Measurements from ENCODE around the gene SYNE3. TPM values are rescaled to one million over a fixed set of nuclear protein-coding genes. Genes with fewer than 3 reads are reported as not detected.
A peak's percentile ranks its signal among the peaks of the same experiment; 100 is the strongest.

The SYNE3 gene
- total RNA-seq, 3 donors from 2014 or later = 13.5 to 112 (median 22.0) TPM

DNA sequence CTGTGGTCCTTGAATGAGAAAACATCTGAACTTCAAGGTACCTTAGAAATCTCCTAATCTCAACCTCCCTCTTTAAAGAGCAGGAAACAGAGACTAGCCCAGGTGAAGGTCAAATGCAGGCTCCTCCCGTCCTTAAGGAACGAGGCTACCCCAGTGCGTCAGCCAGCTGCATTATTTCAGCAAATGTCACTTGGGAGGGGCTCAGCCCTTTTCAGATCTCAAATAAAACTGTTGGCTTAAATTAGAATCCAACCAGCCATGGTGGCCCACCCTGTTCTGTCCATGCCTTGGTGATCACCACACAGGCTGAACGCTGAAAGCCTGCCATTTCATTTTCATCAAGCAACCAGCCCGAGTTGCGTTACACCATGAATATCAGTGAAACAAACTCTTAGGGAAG, 7.0 kb downstream of the SYNE3 start:
- intact Hi-C loops (cut with DNase I; ENCODE audit: low total_unique reads) = no loop called here
- H3K4me1 ChIP-seq = peaks cover 19 to 22% of the 10 kb centered on the region in 2 donors
- no peaks in the 10 kb centered on the region for H3K27me3 ChIP-seq
- no peaks in the 10 kb centered on the region for H3K36me3 ChIP-seq
- TF ChIP-seq POLR2AphosphoS5 (IDR thresholded peaks at IDR 0.05) (no peak), POLR2A (IDR thresholded peaks at IDR 0.05) (no peak)
- TF ChIP-seq, protein P1, sequence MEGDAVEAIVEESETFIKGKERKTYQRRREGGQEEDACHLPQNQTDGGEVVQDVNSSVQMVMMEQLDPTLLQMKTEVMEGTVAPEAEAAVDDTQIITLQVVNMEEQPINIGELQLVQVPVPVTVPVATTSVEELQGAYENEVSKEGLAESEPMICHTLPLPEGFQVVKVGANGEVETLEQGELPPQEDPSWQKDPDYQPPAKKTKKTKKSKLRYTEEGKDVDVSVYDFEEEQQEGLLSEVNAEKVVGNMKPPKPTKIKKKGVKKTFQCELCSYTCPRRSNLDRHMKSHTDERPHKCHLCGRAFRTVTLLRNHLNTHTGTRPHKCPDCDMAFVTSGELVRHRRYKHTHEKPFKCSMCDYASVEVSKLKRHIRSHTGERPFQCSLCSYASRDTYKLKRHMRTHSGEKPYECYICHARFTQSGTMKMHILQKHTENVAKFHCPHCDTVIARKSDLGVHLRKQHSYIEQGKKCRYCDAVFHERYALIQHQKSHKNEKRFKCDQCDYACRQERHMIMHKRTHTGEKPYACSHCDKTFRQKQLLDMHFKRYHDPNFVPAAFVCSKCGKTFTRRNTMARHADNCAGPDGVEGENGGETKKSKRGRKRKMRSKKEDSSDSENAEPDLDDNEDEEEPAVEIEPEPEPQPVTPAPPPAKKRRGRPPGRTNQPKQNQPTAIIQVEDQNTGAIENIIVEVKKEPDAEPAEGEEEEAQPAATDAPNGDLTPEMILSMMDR (IDR thresholded peaks at IDR 0.05) = no peak
- H3K27ac ChIP-seq = peak overlapping the region in 1 of 2 donors; percentile 15
- DNase-seq (ENCODE audit: low spot score in 2 of 2) = no peak
- H3K9me3 ChIP-seq = no peaks in the 10 kb centered on the region
- no peak overlapping the region for H3K4me3 ChIP-seq

DNA sequence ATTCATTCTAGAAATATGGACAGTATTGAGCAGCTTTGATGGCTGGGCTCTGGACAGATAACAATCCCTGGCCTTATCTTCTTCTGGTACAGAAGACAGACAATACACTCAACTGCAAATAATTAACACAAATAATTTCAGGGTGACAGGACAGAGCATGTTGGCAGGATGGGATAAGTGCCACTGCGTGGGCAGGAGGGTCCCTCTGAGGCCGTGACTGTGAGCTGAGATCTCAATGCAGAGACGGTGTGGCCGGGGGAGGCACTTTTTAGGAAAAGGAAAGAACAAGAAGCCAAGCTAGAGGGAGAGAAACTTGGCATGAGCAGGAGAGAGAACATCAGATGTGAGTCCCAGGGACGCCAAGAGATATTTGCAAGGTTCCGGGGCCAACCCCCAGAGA, 8.1 kb downstream of the SYNE3 start:
- H3K4me3 ChIP-seq = no peak overlapping the region
- no peak for DNase-seq (ENCODE audit: low spot score in 2 of 2)
- H3K9me3 ChIP-seq = no peaks in the 10 kb centered on the region
- peak overlapping the region; percentile 62 to 89 for H3K27ac ChIP-seq
- no peaks in the 10 kb centered on the region for H3K36me3 ChIP-seq
- H3K4me1 ChIP-seq = peaks cover 19% of the 10 kb centered on the region in 2 donors
- intact Hi-C loops (cut with DNase I; ENCODE audit: low total_unique reads) = no loop called here
- no peaks in the 10 kb centered on the region for H3K27me3 ChIP-seq
- TF ChIP-seq POLR2A (IDR thresholded peaks at IDR 0.05) = no peak

DNA sequence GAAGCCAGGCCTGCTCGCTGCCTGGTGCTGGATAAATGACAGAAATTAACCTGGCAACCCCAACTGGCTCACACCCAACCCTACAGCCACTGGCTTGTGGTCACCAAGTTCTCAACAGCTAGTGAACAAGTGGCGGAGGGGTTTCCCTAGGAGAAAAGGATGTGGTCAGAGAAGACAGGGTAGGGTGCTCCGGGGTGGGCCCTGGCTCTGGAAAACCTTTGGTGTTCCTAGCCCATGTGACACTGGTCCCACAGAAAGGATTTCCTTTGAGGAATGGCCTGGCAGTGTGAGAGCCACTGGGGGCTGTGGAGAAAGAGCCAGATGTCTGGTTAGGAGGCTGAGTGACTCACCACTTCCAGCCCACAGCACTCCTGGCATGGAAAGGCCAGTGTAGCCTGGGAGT, 8.7 kb downstream of the SYNE3 start:
- TF ChIP-seq POLR2A (IDR thresholded peaks at IDR 0.05) (no peak), POLR2AphosphoS5 (IDR thresholded peaks at IDR 0.05) (no peak)
- TF ChIP-seq, protein P1 (IDR thresholded peaks at IDR 0.05) = no peak
- Histone ChIP-seq H3K9me3 (no peaks in the 10 kb centered on the region), H3K27ac (peak overlapping the region; percentile 62 to 89), H3K4me3 (peak overlapping the region in 1 of 3 donors; percentile 49), H3K36me3 (no peaks in the 10 kb centered on the region), H3K4me1 (peaks cover 19% of the 10 kb centered on the region in 2 donors), H3K27me3 (no peaks in the 10 kb centered on the region)
- intact Hi-C loops (cut with DNase I; ENCODE audit: low total_unique reads) = no loop called here
- DNase-seq (ENCODE audit: low spot score in 2 of 2) = peak in 1 of 2 donors; percentile 62

DNA sequence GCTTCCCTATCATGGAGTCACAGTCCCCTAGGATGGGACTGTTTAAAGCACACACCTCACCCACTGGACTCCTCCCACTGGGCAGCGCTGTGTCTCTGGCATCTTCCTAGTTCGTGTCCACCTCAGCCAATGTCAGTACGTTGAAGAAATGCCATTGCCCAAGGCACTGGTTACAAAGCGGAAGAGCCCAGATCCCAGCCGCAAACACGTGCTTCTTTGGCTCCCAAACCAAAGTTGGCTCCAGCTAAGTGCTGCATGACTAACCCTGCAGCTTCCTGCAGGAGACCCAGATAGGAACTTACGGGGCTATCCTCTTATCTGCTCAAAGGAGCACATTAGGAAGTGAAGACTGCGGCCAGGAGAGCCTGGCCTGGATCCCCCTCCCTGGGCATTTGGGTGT, 9.3 kb downstream of the SYNE3 start:
- Histone ChIP-seq H3K27ac (peak overlapping the region; percentile 62 to 89), H3K9me3 (no peaks in the 10 kb centered on the region), H3K36me3 (no peaks in the 10 kb centered on the region), H3K4me3 (peak overlapping the region in 1 of 3 donors; percentile 49), H3K27me3 (no peaks in the 10 kb centered on the region), H3K4me1 (peaks cover 19% of the 10 kb centered on the region in 2 donors)
- TF ChIP-seq POLR2A (IDR thresholded peaks at IDR 0.05) = no peak
- TF ChIP-seq, protein P1 (IDR thresholded peaks at IDR 0.05) = no peak
- TF ChIP-seq POLR2AphosphoS5 (IDR thresholded peaks at IDR 0.05) = peak; percentile 76 to 95 (median 78)
- intact Hi-C loops (cut with DNase I; ENCODE audit: low total_unique reads) = no loop called here
- DNase-seq (ENCODE audit: low spot score in 2 of 2) = peak; percentile 81 to 92

DNA sequence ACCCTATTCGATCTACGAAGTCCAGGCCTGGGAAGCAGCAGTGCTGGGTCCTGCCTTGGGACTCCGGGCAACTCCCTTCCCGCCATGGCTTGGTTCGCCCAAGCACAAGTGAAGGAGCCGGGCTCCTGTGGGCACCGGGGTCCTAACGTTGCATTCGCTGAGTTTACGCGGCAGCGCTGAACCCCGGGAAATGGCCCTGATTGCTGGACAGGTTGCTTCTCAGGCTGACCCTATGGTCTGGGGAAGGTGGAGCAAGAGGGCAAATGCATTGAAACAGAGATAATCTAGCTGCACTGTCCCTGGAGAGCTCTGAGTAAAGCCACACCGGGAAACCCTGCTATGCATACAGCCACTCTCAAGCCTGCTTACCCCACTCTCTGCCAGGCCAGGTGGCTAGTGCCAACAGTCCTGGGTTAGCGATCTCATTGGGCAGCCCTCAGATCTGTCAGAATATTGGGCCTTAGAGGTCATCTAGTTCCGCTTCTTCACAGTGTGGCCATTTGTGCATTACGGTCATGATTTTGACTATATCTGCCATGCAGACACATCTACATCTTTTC, 11.3 kb downstream of the SYNE3 start:
- H3K27ac ChIP-seq = peak overlapping the region; percentile 39 to 41
- H3K36me3 ChIP-seq = no peaks in the 10 kb centered on the region
- no peaks in the 10 kb centered on the region for H3K27me3 ChIP-seq
- TF ChIP-seq, protein P1 (IDR thresholded peaks at IDR 0.05) = no peak
- TF ChIP-seq POLR2AphosphoS5 (IDR thresholded peaks at IDR 0.05) (no peak), POLR2A (IDR thresholded peaks at IDR 0.05) (no peak)
- no peaks in the 10 kb centered on the region for H3K9me3 ChIP-seq
- intact Hi-C loops (cut with DNase I; ENCODE audit: low total_unique reads) = no loop called here
- peaks cover 22 to 26% of the 10 kb centered on the region in 2 donors for H3K4me1 ChIP-seq
- no peak for DNase-seq (ENCODE audit: low spot score in 2 of 2)
- no peak overlapping the region for H3K4me3 ChIP-seq

Data from breast epithelium (tissue), 4 donors.